Loucy (cell line): Measurements from ENCODE around the gene SERF2.
"Not testable (repeated sequence)": the region's sequence is repeated elsewhere in the genome, so short reads cannot be mapped to it uniquely, and the experiment has no call there.

Experiments used
- CTCF ChIP-seq: fragments of 200-600 bp; sonication (generic); conservative IDR thresholded peaks from 2 replicates; pipeline ENCODE4 v1.5.1; 2014; ENCODE audit warnings: mild to moderate bottlenecking, antibody characterized with exemption, low read length
- EZH2phosphoT487 ChIP-seq: fragments of 200-600 bp; IDR thresholded peaks from 2 replicates; pipeline ENCODE4 v1.6.1; 2018; ENCODE audit warnings: antibody characterized with exemption, mild to moderate bottlenecking, moderate library complexity, borderline replicate concordance

- not testable (repeated sequence) for TF ChIP-seq CTCF, EZH2phosphoT487
These were observed 22.9 kb downstream of the SERF2 start for GRCh38 chr15:43815064-43815463.
